SKM-1 treated with dmso at 0.1 percent for 144 hours (cell line): ENCODE measurements around the gene LIMCH1.
"Not testable (repeated sequence)": the region's sequence is repeated elsewhere in the genome, so short reads cannot be mapped to it uniquely, and the experiment has no call there.

ENCODE experiments used
- DNase-seq: peaks from one replicate; lab custom pipeline; 2025; ENCODE audit not compliant: unreplicated experiment; lab: John Stamatoyannopoulos, UW

LIMCH1 gene

GRCh38 chr4:41640906-41641305, 102.9 kb downstream of the LIMCH1 start:
- no peak for DNase-seq

GRCh38 chr4:41642746-41643145, 104.8 kb downstream of the LIMCH1 start:
- DNase-seq = not testable (repeated sequence)

- no peak for DNase-seq
These were observed 105.4 kb downstream of the LIMCH1 start for GRCh38 chr4:41643331-41643730.

GRCh38 chr4:41644288-41644914, 106.4 kb downstream of the LIMCH1 start:
- no peak for DNase-seq

- no peak for DNase-seq
These were observed 106.9 kb downstream of the LIMCH1 start for GRCh38 chr4:41644915-41645295.

- DNase-seq = peak; percentile 21
These were observed 107.9 kb downstream of the LIMCH1 start for GRCh38 chr4:41645728-41646390.

GRCh38 chr4:41646862-41647261, 108.9 kb downstream of the LIMCH1 start:
- no peak for DNase-seq

GRCh38 chr4:41647383-41647782, 109.4 kb downstream of the LIMCH1 start:
- peak; percentile 62 for DNase-seq

- not testable (repeated sequence) for DNase-seq
These were observed 113.2 kb downstream of the LIMCH1 start for GRCh38 chr4:41651150-41651549.

GRCh38 chr4:41652971-41653370, 115.0 kb downstream of the LIMCH1 start:
- no peak for DNase-seq

- no peak for DNase-seq
These were observed 115.6 kb downstream of the LIMCH1 start for GRCh38 chr4:41653523-41653922.

GRCh38 chr4:41655177-41655576, 117.2 kb downstream of the LIMCH1 start:
- DNase-seq = no peak

GRCh38 chr4:41656106-41656505, 118.1 kb downstream of the LIMCH1 start:
- DNase-seq = no peak

- no peak for DNase-seq
These were observed 118.9 kb downstream of the LIMCH1 start for GRCh38 chr4:41656572-41657520.

- no peak for DNase-seq
These were observed 119.6 kb downstream of the LIMCH1 start for GRCh38 chr4:41657561-41657960.

- no peak for DNase-seq
These were observed 120.2 kb downstream of the LIMCH1 start for GRCh38 chr4:41658163-41658562.

GRCh38 chr4:41660352-41660751, 122.4 kb downstream of the LIMCH1 start:
- no peak for DNase-seq

GRCh38 chr4:41661442-41662076, 123.6 kb downstream of the LIMCH1 start:
- DNase-seq = peak; percentile 51

GRCh38 chr4:41665636-41666207, 127.8 kb downstream of the LIMCH1 start:
- DNase-seq = no peak

- no peak for DNase-seq
These were observed 130.1 kb downstream of the LIMCH1 start for GRCh38 chr4:41668024-41668423.

- DNase-seq = no peak
These were observed 132.6 kb downstream of the LIMCH1 start for GRCh38 chr4:41670530-41670929.
